DOHH2 (cell line): ENCODE results near the gene NEURL1.

ENCODE experiments used
- H3F3A ChIP-seq: fragments of 200-600 bp; sonication (generic), shearing (Covaris generic); 2 replicates; pipeline ENCODE4 v1.6.0; 2016; ENCODE audit warnings: antibody characterized with exemption, mild to moderate bottlenecking; ENCODE audit not compliant: control insufficient read depth, insufficient read depth
- H3K27ac ChIP-seq: fragments of 200-600 bp; sonication (generic); 2 replicates; pipeline ENCODE4 v1.5.1; 2014; ENCODE audit warnings: low read depth, mild to moderate bottlenecking, low read length, moderate library complexity
- H3K27me3 ChIP-seq: fragments of 200-600 bp; sonication (generic); 2 replicates; pipeline ENCODE4 v1.6.1; 2014; ENCODE audit warnings: mild to moderate bottlenecking, low read length, mixed read lengths; ENCODE audit not compliant: control insufficient read depth
- H3K36me3 ChIP-seq: fragments of 200-600 bp; sonication (generic); 2 replicates; pipeline ENCODE4 v1.6.1; 2014; ENCODE audit warnings: mild to moderate bottlenecking, low read length, moderate library complexity, mixed read lengths; ENCODE audit not compliant: control insufficient read depth
- H3K4me1 ChIP-seq: fragments of 200-600 bp; sonication (generic); 2 replicates; pipeline ENCODE4 v1.6.1; 2014; ENCODE audit warnings: mild to moderate bottlenecking, low read length, mixed read lengths; ENCODE audit not compliant: control insufficient read depth
- H3K4me2 ChIP-seq: fragments of 200-600 bp; sonication (generic); 2 replicates; pipeline ENCODE4 v1.6.0; 2014; ENCODE audit warnings: mild to moderate bottlenecking, low read length, moderate library complexity
- H3K4me3 ChIP-seq: fragments of 200-600 bp; sonication (generic); 2 replicates; pipeline ENCODE4 v1.5.1; 2014; ENCODE audit warnings: mild to moderate bottlenecking, low read length, mixed read lengths
- H3K79me2 ChIP-seq: fragments of 200-600 bp; sonication (generic); 2 replicates; pipeline ENCODE4 v1.6.1; 2014; ENCODE audit warnings: mild to moderate bottlenecking, low read length, mixed read lengths; ENCODE audit not compliant: control insufficient read depth
- H3K9me2 ChIP-seq: fragments of 200-600 bp; sonication (generic); replicated peaks from 2 replicates; pipeline ENCODE4 v1.6.1; 2014; ENCODE audit warnings: mild to moderate bottlenecking, low read length, mixed read lengths; ENCODE audit not compliant: control insufficient read depth
- H3K9me3 ChIP-seq: fragments of 200-600 bp; sonication (generic); 2 replicates; pipeline ENCODE4 v1.6.1; 2014; ENCODE audit warnings: antibody characterized with exemption, low read length, mixed read lengths; ENCODE audit not compliant: control insufficient read depth, insufficient read depth
- H4K20me1 ChIP-seq: fragments of 200-600 bp; sonication (generic); 2 replicates; pipeline ENCODE4 v1.6.0; 2014; ENCODE audit warnings: low read depth, mild to moderate bottlenecking, antibody characterized with exemption, low read length, moderate library complexity; ENCODE audit not compliant: control insufficient read depth, insufficient read depth
- CTCF ChIP-seq: fragments of 200-600 bp; sonication (generic); IDR thresholded peaks from one replicate; pipeline ENCODE4 v1.5.1; 2014; ENCODE audit warnings: antibody characterized with exemption, mild to moderate bottlenecking, low read depth, low read length; ENCODE audit not compliant: poor library complexity, severe bottlenecking
- EZH2phosphoT487 ChIP-seq: fragments of 200-600 bp; sonication (generic); IDR thresholded peaks from 2 replicates; pipeline ENCODE4 v1.6.1; 2017; ENCODE audit warnings: borderline replicate concordance, mild to moderate bottlenecking, antibody characterized with exemption, low read length, moderate library complexity, mixed read lengths

NEURL1 gene

DNA sequence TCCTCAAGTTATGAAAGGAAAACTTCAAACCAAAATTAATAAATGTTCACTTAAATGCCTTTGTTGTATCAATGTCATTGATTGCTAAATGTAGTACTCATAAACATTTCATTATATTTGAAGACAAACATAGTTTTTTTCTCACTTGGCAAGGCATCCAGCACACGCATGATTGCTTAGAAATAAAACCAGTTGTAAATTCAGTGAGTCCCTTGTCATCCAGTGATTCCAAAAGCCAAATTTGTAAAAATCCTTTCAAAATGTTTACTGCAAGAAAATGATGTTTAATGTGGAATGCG, 6.1 kb upstream of the NEURL1 start:
- Histone ChIP-seq H3F3A (peaks cover 4% of the 10 kb centered on the region; the same call in 1 of the 2 replicates), H3K4me1 (peaks cover 11% of the 10 kb centered on the region), H3K27me3 (peaks cover 9% of the 10 kb centered on the region), H3K4me3 (no peak overlapping the region), H3K79me2 (no peaks in the 10 kb centered on the region), H3K36me3 (no peaks in the 10 kb centered on the region), H3K4me2 (no peak overlapping the region), H3K9me3 (no peaks in the 10 kb centered on the region), H4K20me1 (no peaks in the 10 kb centered on the region), H3K9me2 (no peaks in the 10 kb centered on the region), H3K27ac (no peak overlapping the region)
- no peak for TF ChIP-seq CTCF
- TF ChIP-seq EZH2phosphoT487, result no peak

- Histone ChIP-seq H3K36me3 (no peaks in the 10 kb centered on the region), H3K27me3 (peaks cover 43% of the 10 kb centered on the region), H3K79me2 (no peaks in the 10 kb centered on the region), H3K4me1 (peaks cover 18% of the 10 kb centered on the region), H3K4me3 (no peak overlapping the region), H4K20me1 (no peaks in the 10 kb centered on the region), H3F3A (no peaks in the 10 kb centered on the region), H3K4me2 (no peak overlapping the region), H3K27ac (no peak overlapping the region), H3K9me3 (no peaks in the 10 kb centered on the region), H3K9me2 (no peaks in the 10 kb centered on the region)
- TF ChIP-seq EZH2phosphoT487 (no peak), CTCF (no peak)
Observed at GRCh38 chr10:103490986-103491314, 2.6 kb upstream of the NEURL1 start.

GRCh38 chr10:103491729-103492364, 1.7 kb upstream of the NEURL1 start:
- no peaks in the 10 kb centered on the region for H3K9me2 ChIP-seq
- H3K4me2 ChIP-seq, result no peak overlapping the region
- no peaks in the 10 kb centered on the region for H3K79me2 ChIP-seq
- H3F3A ChIP-seq, result no peaks in the 10 kb centered on the region
- peaks cover 18% of the 10 kb centered on the region for H3K4me1 ChIP-seq
- H4K20me1 ChIP-seq, result no peaks in the 10 kb centered on the region
- H3K36me3 ChIP-seq, result no peaks in the 10 kb centered on the region
- H3K27ac ChIP-seq, result no peak overlapping the region
- no peak overlapping the region for H3K4me3 ChIP-seq
- no peaks in the 10 kb centered on the region for H3K9me3 ChIP-seq
- H3K27me3 ChIP-seq, result peaks cover 47% of the 10 kb centered on the region
- TF ChIP-seq EZH2phosphoT487 (no peak), CTCF (no peak)
